CD4-positive, alpha-beta T cell treated with Interleukin-17A for 1 hour (primary cell): ENCODE data around the gene EED.
A peak's percentile ranks its signal among the peaks of the same experiment; 100 is the strongest.

Source experiments
- DNase-seq: peaks from one replicate; pipeline ENCODE4 v3.0.0-alpha.2; 2020

Gene EED

GRCh38 chr11:86244522-86245368 is at the start of gene EED:
Gene EED, plus strand, starts transcription at chr11:86244753. Its CDS starts 477 bp downstream, at chr11:86245230.
- peak; percentile 95 for DNase-seq

- DNase-seq: no peak
These were observed 49.6 kb upstream of the EED start for GRCh38 chr11:86194998-86195397.

- DNase-seq: no peak
These were observed 48.4 kb upstream of the EED start for GRCh38 chr11:86196085-86196696.

- no peak for DNase-seq
These were observed 47.6 kb upstream of the EED start for GRCh38 chr11:86196913-86197312.

GRCh38 chr11:86197448-86197847 is 47.1 kb upstream of the EED start:
- no peak for DNase-seq

GRCh38 chr11:86198139-86198538 is 46.4 kb upstream of the EED start:
- DNase-seq: no peak

GRCh38 chr11:86199354-86199753 is 45.2 kb upstream of the EED start:
- no peak for DNase-seq

- DNase-seq: no peak
These were observed 43.1 kb upstream of the EED start for GRCh38 chr11:86201371-86201884.

GRCh38 chr11:86202013-86202336 is 42.6 kb upstream of the EED start:
- peak; percentile 25 for DNase-seq

- DNase-seq: no peak
These were observed 40.2 kb upstream of the EED start for GRCh38 chr11:86204356-86204755.

GRCh38 chr11:86205421-86206336 is 38.9 kb upstream of the EED start:
- no peak for DNase-seq

GRCh38 chr11:86206337-86206695 is 38.2 kb upstream of the EED start:
- DNase-seq: no peak

- DNase-seq: no peak
These were observed 37.1 kb upstream of the EED start for GRCh38 chr11:86207413-86207812.

- DNase-seq: no peak
These were observed 36.0 kb upstream of the EED start for GRCh38 chr11:86208572-86208971.

GRCh38 chr11:86209806-86210657 is 34.5 kb upstream of the EED start:
- DNase-seq: no peak

GRCh38 chr11:86210898-86211297 is 33.7 kb upstream of the EED start:
- no peak for DNase-seq

GRCh38 chr11:86211619-86212018 is 32.9 kb upstream of the EED start:
- no peak for DNase-seq

GRCh38 chr11:86212019-86212611 is 32.4 kb upstream of the EED start:
- DNase-seq: no peak

GRCh38 chr11:86214710-86215109 is 29.8 kb upstream of the EED start:
- peak; percentile 17 for DNase-seq

GRCh38 chr11:86218125-86219084 is 26.1 kb upstream of the EED start:
- peak; percentile 68 for DNase-seq
